Measurements from ENCODE around the gene TEX54. TPM values are rescaled to one million over a fixed set of nuclear protein-coding genes. Genes with fewer than 3 reads are reported as not detected.

TEX54 gene
- total and polyA plus RNA-seq, 2 of the 4 experiments (the other 2 are of a cell fraction): not detected

GRCh38 chr11:62856333-62856895 is 23.8 kb upstream of the TEX54 start (continued):
- TF ChIP-seq RAD21 (IDR thresholded peaks at IDR 0.05; ENCODE audit: low read length): no peak

- peak overlapping the region; percentile 100 for H3K14ac ChIP-seq (replicated peaks; ENCODE audit: low read depth, low read length)
- no peaks in the 10 kb centered on the region for H3K27me3 ChIP-seq (ENCODE audit: control insufficient read depth, insufficient read depth, low read length)
- peak overlapping the region; percentile 86 for H3K4me2 ChIP-seq (ENCODE audit: low read depth, low read length)
- H3K23ac ChIP-seq (ENCODE audit: low read depth, low read length): peak overlapping the region; percentile 97
- no peaks in the 10 kb centered on the region for H3K9me3 ChIP-seq (ENCODE audit: control insufficient read depth, insufficient read depth, low read length)
- CTCF ChIA-PET: interaction anchor here (0.8 to 1.9 kb wide), 2 partner anchors 13 to 25 kb away, joined by 3 to 6 read pairs; partner anchors contain the start of gene SLC3A2
- H2AK5ac ChIP-seq (ENCODE audit: low read depth, low read length): peak overlapping the region; percentile 99
- BruUV-seq (replicated peaks): no TSS peak
- peak overlapping the region; percentile 74 for H2BK120ac ChIP-seq (ENCODE audit: low read depth, low read length)
- 0 out of 2 replicates have a peak, but pooled peaks cover 4% of the 10 kb centered on the region for H3K9me1 ChIP-seq (ENCODE audit: insufficient read depth, low read length)
- ATAC-seq (ENCODE audit: low read depth) (peak; percentile 94), DNase-seq (peak; percentile 98)
- H4K91ac ChIP-seq (ENCODE audit: insufficient read depth, low read depth, low read length): peak overlapping the region; percentile 95
- peak overlapping the region; percentile 74 to 87 for H4K8ac ChIP-seq (ENCODE audit: low read depth in 2 of 2, low read length in 2 of 2)
- H3K79me1 ChIP-seq (ENCODE audit: low read depth in 1 of 2, low read length in 2 of 2): peaks cover 20 to 50% of the 10 kb centered on the region in 2 experiments
- peak overlapping the region; percentile 50 for H4K5ac ChIP-seq (ENCODE audit: low read depth, low read length)
- peak overlapping the region; percentile 95 for H3K56ac ChIP-seq (ENCODE audit: extremely low read depth, insufficient read depth, low read length)
- H3K4ac ChIP-seq (ENCODE audit: low read depth, low read length): peak overlapping the region; percentile 99
- peak overlapping the region; percentile 62; the same call in 1 of the 2 replicates for H3K18ac ChIP-seq (ENCODE audit: low read depth, low read length)
- dilution Hi-C loops (cut with HindIII; ENCODE audit: low sequenced_read_pairs, unreplicated experiment) (no loop called here), intact Hi-C loops (cut with micrococcal nuclease) (no loop called here), in situ Hi-C loops (cut with MboI; ENCODE audit: low sequenced_read_pairs) (loop anchor here (25.0 kb wide), 1 partner anchor 468 kb away; no protein-coding TSS in a partner anchor)
- H2BK5ac ChIP-seq (ENCODE audit: low read depth, low read length, poor library complexity, severe bottlenecking): peak overlapping the region; percentile 83
- POLR2A ChIA-PET (ENCODE audit: unreplicated experiment): interaction anchor here (0.5 to 2.5 kb wide), 5 partner anchors 15 to 128 kb away, joined by 3 to 14 read pairs (median 4); partner anchors contain the start of genes HNRNPUL2 and ZBTB3
- peak overlapping the region; percentile 94 for H2AFZ ChIP-seq (replicated peaks; ENCODE audit: low read length, poor library complexity)
- peak overlapping the region; percentile 13; the same call in 1 of the 2 replicates for H2BK20ac ChIP-seq (ENCODE audit: low read depth, low read length)
- peaks cover 42% of the 10 kb centered on the region for H4K20me1 ChIP-seq (ENCODE audit: insufficient read depth, low read length)
- peak overlapping the region; percentile 96 for H2AK9ac ChIP-seq (replicated peaks; ENCODE audit: low read depth, low read length, poor library complexity)
- peak overlapping the region; percentile 89 for H3K27ac ChIP-seq (ENCODE audit: insufficient read depth, low read length)
- 0% methylated on average over 23 of the region's 54 CpGs; no CpG with 5 or more reads in 1 of the 2 experiments for WGBS, 2 experiments (ENCODE audit: extremely low coverage in 2 of 2, insufficient read length in 1 of 2)
- H3K9ac ChIP-seq (ENCODE audit: low read depth, low read length): peak overlapping the region; percentile 97
- H2BK15ac ChIP-seq (ENCODE audit: low read depth, low read length): no peak overlapping the region
- peak overlapping the region; percentile 72 for H3K4me3 ChIP-seq (ENCODE audit: insufficient read depth, low read depth, low read length)
- peaks cover 2% of the 10 kb centered on the region; the same call in 1 of the 2 replicates for H3K4me1 ChIP-seq (ENCODE audit: control insufficient read depth, insufficient read depth, low read length)
- H3K36me3 ChIP-seq (ENCODE audit: control insufficient read depth, insufficient read depth, low read length): peaks cover 30% of the 10 kb centered on the region
- TF ChIP-seq CTCF (conservative IDR thresholded peaks at IDR 0.05; ENCODE audit: low read depth, low read length) (no peak), RCOR1 (IDR thresholded peaks at IDR 0.05; ENCODE audit: insufficient replicate concordance, low read length) (no peak), ELK1 (IDR thresholded peaks at IDR 0.05; ENCODE audit: borderline replicate concordance, low read depth, low read length) (no peak), RFX5 (IDR thresholded peaks at IDR 0.05; ENCODE audit: low read depth, low read length) (no peak), FOS (IDR thresholded peaks at IDR 0.05; ENCODE audit: low read depth, low read length) (no peak), POLR2A (IDR thresholded peaks at IDR 0.05; ENCODE audit: low read depth, low read length) (peak; percentile 100), USF2 (IDR thresholded peaks at IDR 0.05; ENCODE audit: low read depth, low read length) (no peak), NFE2L2 (IDR thresholded peaks at IDR 0.05; ENCODE audit: low read depth, low read length) (no peak), MXI1 (IDR thresholded peaks at IDR 0.05; ENCODE audit: borderline replicate concordance, low read depth, low read length) (peak; percentile 93), MAFK (IDR thresholded peaks at IDR 0.05; ENCODE audit: low read depth, low read length) (no peak)
Observed at GRCh38 chr11:62855571-62856332, 23.1 kb upstream of the TEX54 start.
